ENCODE measurements around the gene CCN2. TPM values are rescaled to one million over a fixed set of nuclear protein-coding genes. Genes with fewer than 3 reads are reported as not detected.

Gene CCN2
- total RNA-seq, 1 donor from 2014 or later = 24.2 TPM

DNA sequence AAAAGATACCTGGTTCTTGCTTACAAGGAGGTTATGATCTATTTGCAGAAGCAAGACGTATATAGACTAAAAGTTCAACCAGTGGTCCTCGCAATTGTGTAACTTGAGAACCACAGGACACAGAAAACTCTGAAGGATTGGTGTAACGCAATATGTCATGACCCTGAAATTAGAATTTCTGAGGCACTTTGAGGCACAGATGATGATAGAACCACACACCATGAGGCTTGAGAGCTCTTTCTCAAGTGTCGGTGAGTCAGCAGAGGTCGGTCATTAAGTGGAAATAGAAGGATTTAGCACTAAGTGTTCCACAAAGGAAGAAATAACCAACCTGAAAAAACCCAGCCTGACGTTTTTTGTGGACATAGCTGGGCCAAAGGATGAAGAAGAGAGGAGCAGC lies 15.3 kb upstream of the CCN2 start:
- Mint-ChIP-seq H3K27ac (ENCODE audit: unreplicated experiment) (no peak overlapping the region), H3K27me3 (ENCODE audit: low read depth) (no peaks in the 10 kb centered on the region), H3K4me3 (no peak overlapping the region), H3K9me3 (peaks cover 3% of the 10 kb centered on the region), H3K4me1 (no peaks in the 10 kb centered on the region), H3K36me3 (ENCODE audit: low read depth) (no peaks in the 10 kb centered on the region)
- DNase-seq (ENCODE audit: low read depth, low spot score) = no peak
- TF ChIP-seq, protein P1, sequence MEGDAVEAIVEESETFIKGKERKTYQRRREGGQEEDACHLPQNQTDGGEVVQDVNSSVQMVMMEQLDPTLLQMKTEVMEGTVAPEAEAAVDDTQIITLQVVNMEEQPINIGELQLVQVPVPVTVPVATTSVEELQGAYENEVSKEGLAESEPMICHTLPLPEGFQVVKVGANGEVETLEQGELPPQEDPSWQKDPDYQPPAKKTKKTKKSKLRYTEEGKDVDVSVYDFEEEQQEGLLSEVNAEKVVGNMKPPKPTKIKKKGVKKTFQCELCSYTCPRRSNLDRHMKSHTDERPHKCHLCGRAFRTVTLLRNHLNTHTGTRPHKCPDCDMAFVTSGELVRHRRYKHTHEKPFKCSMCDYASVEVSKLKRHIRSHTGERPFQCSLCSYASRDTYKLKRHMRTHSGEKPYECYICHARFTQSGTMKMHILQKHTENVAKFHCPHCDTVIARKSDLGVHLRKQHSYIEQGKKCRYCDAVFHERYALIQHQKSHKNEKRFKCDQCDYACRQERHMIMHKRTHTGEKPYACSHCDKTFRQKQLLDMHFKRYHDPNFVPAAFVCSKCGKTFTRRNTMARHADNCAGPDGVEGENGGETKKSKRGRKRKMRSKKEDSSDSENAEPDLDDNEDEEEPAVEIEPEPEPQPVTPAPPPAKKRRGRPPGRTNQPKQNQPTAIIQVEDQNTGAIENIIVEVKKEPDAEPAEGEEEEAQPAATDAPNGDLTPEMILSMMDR (conservative IDR thresholded peaks at IDR 0.05) = no peak

DNA sequence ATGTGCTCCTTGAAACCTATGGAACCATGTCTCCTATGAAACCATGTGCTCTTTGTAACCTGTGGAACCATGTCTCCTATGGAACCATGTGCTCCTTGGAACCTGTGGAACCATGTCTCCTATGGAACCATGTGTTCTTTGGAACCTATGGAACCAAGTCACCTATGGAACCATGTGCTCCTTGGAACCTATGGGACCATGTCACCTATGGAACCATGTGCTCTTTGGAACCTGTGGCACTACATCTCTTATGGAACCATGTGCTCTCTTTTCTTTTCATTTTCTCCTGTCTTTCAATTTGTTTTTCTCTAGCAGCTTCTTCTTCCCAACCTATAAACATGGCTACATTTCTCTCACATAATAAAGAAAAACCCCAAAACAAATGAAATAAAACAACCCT lies 11.9 kb upstream of the CCN2 start:
- H3K27me3 Mint-ChIP-seq (ENCODE audit: low read depth) = no peaks in the 10 kb centered on the region
- no peak for DNase-seq (ENCODE audit: low read depth, low spot score)
- TF ChIP-seq, protein P1 (conservative IDR thresholded peaks at IDR 0.05) = no peak
- H3K36me3 Mint-ChIP-seq (ENCODE audit: low read depth) = no peaks in the 10 kb centered on the region
- no peak overlapping the region for H3K27ac Mint-ChIP-seq (ENCODE audit: unreplicated experiment)
- peaks cover 3% of the 10 kb centered on the region for H3K9me3 Mint-ChIP-seq
- no peak overlapping the region for H3K4me3 Mint-ChIP-seq
- H3K4me1 Mint-ChIP-seq = no peaks in the 10 kb centered on the region

DNA sequence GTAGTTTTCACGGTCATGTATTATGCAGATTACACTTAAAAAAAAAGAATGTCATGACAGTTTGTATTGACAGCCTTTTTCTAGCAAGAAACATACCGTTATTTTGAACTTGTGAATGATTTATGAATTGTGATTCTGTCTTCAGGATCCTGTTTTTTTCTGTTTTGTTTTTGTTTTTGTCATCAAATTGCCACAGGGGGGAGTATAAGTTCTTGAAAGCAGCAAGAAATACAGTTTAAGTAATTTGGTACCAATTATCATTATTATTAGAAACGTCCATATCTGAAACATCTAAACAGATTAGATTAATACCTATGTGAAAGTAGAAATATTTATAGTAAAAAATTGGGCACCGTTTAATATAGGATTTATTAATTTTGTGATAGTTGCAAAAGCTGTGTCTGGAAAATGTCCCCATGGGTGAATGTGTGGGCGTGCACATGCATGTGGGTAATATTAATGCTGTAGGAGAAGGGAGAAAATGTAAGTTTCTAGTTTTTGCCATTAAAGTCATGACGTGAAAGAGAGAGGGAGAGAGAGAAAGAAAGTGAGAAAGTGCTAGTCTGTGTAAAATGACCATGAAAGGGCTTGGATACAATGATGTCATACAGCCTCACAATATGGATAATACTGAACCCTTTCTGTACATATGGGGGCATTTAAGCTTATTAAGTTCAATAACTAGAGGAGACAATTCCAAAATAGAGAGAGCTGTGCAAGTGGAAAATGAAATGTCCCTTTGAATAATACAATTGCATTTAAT lies 9.4 kb upstream of the CCN2 start:
- no peaks in the 10 kb centered on the region for H3K4me1 Mint-ChIP-seq

DNA sequence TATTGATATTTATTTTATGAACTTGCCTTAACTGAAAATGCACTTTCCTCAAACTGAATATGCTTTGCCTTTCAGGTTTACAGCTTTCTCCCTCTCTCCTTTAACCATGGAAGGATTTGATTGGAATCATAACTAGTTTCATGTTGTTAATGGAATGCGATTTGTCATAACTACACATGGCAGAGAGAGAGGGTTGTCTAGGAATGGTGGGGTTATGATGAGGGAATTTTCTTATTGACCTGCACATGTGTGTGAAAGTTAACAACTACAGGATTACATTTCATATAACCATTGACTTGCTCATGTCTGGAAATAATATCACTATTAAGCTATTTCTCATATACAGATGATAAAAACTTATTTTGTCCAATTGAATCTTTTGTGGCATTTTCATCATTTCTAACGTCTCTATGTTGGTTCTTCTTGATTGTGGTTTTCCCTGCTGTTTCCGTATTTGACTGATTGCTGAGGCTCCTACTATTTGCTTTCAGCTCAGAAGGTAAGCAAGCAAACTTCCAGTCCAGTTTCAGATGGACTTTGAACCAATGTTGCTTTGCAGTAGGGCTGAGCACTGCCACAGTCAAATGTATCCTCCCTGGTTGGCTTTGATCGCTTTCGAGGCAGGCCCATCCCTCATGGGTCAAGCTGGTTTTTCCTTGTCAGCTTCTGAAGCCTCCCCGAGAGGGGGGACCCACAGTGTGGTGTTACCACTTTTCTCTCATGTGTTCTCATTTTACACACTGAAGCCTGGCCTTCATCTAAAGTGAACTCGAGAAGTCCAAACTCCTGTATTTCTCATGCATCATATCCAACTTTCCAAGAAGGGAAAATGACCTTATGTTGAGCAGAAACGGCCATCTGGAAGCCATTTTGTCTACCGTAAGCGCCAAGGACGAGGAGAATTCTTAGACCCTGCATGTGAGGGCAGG lies 7.6 kb upstream of the CCN2 start:
- Mint-ChIP-seq H3K9me3 (no peaks in the 10 kb centered on the region), H3K36me3 (ENCODE audit: low read depth) (no peaks in the 10 kb centered on the region), H3K27ac (ENCODE audit: unreplicated experiment) (no peak overlapping the region), H3K4me1 (peaks cover 15% of the 10 kb centered on the region), H3K4me3 (no peak overlapping the region), H3K27me3 (ENCODE audit: low read depth) (no peaks in the 10 kb centered on the region)
- DNase-seq (ENCODE audit: low read depth, low spot score) = no peak
- TF ChIP-seq, protein P1 (conservative IDR thresholded peaks at IDR 0.05) = no peak

More for the DNA sequence above, 9.4 kb upstream of the CCN2 start:
- Mint-ChIP-seq H3K27me3 (ENCODE audit: low read depth) (no peaks in the 10 kb centered on the region), H3K4me3 (no peak overlapping the region), H3K9me3 (no peaks in the 10 kb centered on the region), H3K27ac (ENCODE audit: unreplicated experiment) (no peak overlapping the region), H3K36me3 (ENCODE audit: low read depth) (no peaks in the 10 kb centered on the region)
- DNase-seq (ENCODE audit: low read depth, low spot score) = no peak
- TF ChIP-seq, protein P1 (conservative IDR thresholded peaks at IDR 0.05) = peak; percentile 20

DNA sequence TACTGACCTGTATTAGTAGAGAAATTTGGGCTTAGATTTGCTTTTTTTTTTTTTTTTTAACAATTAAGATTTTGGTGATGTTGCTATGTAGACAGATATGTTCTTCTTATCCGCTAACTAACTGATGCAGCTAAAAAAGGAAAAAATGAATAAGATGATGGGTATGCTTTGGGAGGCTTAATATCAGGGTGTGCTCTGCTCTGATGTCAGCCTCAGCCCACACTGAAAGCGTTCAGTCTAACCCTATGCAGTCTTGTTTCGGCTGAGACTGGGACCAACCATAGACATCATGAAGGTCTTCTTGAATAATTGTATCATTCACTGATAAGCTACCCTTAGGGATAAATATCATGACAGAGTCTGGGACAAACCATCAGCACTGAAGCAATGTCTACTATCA lies 6.9 kb upstream of the CCN2 start:
- H3K27ac Mint-ChIP-seq (ENCODE audit: unreplicated experiment) = no peak overlapping the region
- H3K4me1 Mint-ChIP-seq = peaks cover 22% of the 10 kb centered on the region
- H3K9me3 Mint-ChIP-seq = no peaks in the 10 kb centered on the region
- DNase-seq (ENCODE audit: low read depth, low spot score) = no peak
- TF ChIP-seq, protein P1 (conservative IDR thresholded peaks at IDR 0.05) = no peak
- no peak overlapping the region for H3K4me3 Mint-ChIP-seq
- no peaks in the 10 kb centered on the region for H3K36me3 Mint-ChIP-seq (ENCODE audit: low read depth)
- no peaks in the 10 kb centered on the region for H3K27me3 Mint-ChIP-seq (ENCODE audit: low read depth)

Measured in neural crest cell (in vitro differentiated cells).